CD4-positive, alpha-beta T cell treated with Interleukin-6 at 100 ng/mL for 8 hours (primary cell): Measurements from ENCODE around the gene FOXJ1.

ENCODE experiments used
- DNase-seq: peaks from one replicate; pipeline ENCODE4 v3.0.0-alpha.2; 2020; ENCODE audit warnings: mixed read lengths, low spot score

FOXJ1 gene

DNA sequence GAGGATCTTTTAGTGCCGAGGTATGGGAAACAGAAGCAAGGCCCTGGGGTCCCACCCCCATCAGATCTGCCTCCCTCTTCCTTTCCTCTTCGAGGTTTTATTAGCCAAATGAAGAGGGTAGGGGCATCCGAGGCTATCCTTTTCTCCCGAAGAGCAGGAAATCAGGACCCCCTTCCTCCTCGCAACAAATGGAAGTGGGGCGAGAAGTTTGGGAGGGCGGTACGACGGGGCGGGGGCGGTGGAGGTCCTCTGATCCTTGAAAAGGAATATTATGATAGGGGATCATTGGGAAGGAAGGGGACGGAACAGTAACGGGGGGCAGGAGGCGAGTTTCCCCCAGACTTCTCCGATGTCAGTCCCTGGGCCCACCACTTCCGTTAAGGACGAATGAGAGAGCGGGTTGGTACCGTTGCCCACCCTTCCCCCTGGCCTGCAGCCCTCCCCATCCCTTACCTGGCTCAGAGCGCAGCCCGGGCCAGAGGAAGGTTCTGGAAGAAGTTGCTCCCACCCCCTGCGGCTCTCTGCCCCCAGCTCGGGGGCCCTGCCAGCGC lies 309 bp downstream of the FOXJ1 start:
- DNase-seq = no peak

GRCh38 chr17:76139801-76140660 lies 1.0 kb downstream of the FOXJ1 start:
- no peak for DNase-seq

- no peak for DNase-seq
Observed at GRCh38 chr17:76138896-76139752, 1.9 kb downstream of the FOXJ1 start.

GRCh38 chr17:76138234-76138895 lies 2.7 kb downstream of the FOXJ1 start:
- DNase-seq = no peak

GRCh38 chr17:76137351-76138233 lies 3.5 kb downstream of the FOXJ1 start:
- no peak for DNase-seq

DNA sequence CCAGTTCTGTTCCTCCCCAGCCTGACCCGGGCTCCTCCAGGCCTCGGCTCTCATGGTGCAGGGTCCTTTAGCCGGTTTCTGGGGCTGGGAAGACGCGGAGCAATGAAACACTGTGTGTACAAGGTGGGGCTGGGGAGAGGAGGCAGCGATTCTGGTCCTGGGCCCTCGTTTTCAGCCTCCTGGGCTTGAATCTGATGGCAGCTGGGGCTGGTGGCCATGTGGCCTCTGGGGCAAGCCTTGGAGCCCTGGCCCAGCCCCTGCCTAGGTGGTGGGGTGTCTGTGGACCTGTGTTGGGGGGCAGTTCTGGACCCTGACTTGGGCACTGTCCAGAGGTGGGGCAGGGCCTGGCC lies 4.1 kb downstream of the FOXJ1 start:
- DNase-seq = no peak

GRCh38 chr17:76136276-76137000 lies 4.6 kb downstream of the FOXJ1 start:
- DNase-seq = no peak

DNA sequence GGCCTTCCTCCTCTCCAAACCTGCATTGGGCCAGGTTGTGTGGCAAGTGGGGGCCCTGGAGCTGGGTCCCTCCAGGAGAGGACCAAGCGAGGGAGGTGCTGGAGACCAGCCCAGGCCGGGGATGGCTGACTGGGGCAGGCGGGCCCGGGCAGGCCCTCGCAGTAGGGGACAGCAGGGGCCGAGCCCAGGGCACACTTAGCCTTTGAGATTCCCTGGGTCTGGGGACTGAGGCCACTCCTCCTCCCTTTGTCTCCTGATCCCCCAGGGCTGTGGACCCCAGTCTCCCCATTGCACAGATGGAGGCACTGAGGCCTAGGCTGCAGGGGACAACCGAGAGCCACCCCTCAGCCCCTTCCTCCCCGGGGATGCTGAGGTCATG lies 5.2 kb downstream of the FOXJ1 start:
- no peak for DNase-seq

GRCh38 chr17:76134911-76135809 lies 5.9 kb downstream of the FOXJ1 start:
- no peak for DNase-seq

DNA sequence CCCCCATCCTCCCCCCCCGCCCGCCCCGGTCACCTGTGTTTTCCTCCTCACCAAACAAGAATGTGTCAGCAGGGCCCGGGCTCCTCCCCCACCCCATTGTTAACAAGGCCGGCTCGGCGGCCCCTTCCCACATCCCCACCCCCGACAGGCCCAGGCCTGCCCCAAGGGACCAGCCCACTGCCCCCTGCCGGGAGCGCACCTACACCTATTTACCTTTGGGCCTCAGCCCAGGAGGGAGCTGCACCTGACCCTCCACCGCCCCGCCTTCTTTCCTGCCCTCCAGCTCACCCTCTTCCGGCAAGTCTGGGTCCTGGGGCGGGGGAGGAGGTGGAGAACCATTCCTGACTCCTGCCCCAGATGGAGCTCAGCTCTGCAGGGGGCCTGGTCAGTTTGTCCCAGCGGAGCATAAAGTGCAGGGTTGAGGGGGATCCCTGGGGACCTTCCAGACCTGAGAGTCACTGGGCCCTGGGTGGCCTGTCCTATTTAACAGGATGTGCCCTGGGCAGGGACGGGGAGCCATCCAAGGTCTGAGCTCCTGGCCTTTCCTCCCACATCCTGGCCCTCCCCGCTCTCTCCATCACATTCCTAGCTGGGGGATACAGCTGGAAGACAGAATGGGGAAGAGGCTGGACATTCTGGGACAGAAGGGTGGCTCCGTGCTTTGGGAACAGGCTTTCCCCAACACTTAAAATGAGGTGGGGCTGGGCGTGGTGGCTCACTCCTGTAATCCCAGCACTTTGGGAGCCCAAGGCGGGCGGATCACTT lies 8.3 kb downstream of the FOXJ1 start:
- no peak for DNase-seq

- DNase-seq = no peak
Observed at GRCh38 chr17:76131692-76132573, 9.1 kb downstream of the FOXJ1 start.

DNA sequence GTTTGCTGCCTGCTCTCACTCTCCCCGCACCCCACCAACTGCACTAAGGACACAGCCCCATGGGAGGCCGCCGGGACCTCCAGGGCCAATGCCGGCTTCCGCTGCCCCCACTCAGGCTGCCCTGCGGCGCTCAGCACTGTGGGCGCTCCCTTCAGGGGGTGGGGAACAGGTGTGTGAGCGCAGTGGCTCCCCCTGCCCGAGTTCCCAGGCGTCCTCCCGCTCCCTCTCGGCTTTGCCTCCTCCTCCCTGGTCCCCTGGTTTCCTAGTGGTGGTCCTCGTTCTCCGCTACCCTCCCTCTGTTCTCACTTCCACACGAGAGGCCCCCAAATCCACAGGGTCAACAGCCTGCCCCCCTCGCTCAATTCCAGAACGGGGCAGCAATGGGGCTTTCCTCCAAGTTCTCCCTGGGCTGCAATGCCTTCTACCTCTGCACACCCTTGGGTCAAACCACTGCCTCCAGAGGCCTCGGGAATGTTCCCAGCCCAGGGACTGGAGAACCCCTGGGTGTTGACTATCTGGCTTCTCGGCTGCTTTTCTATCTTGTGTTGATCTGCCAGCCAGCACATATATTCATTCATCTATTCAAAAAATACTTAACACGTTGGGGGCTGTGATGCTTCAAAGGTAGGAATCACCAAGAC lies 9.9 kb downstream of the FOXJ1 start:
- DNase-seq = no peak

- DNase-seq = no peak
Observed at GRCh38 chr17:76130473-76130872, 10.6 kb downstream of the FOXJ1 start.

DNA sequence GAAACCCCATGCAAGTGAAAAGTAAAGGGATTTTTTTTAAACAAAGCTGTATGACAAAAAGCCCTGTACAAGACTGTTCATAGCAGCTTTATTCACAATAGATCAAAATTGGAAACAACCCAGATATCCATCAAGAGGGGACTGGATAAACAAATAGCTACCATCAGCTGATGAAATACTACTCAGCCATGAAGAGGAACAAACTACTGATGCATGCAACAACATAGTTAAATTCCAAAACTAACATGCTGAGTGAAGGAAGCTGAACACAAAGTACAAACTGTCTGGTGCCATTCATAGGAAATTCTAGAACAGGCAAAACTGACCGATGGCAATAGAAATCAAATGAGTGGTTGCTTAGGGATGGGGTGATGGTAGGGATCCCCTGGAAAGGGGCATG lies 15.1 kb downstream of the FOXJ1 start:
- no peak for DNase-seq

DNA sequence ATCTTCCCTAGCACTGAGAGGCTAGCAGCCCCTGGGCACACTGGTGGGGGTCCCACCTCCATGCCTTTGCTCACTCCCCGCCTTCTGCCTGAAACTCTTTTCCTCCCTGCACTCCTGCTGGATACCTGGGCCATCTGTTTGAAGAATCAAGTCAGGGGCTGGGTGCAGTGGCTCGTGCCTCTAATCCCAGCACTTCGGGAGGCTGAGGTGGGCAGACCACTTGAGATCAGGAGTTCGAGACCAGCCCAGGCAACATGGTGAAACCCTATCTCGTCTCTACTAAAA lies 15.7 kb downstream of the FOXJ1 start:
- DNase-seq = no peak

DNA sequence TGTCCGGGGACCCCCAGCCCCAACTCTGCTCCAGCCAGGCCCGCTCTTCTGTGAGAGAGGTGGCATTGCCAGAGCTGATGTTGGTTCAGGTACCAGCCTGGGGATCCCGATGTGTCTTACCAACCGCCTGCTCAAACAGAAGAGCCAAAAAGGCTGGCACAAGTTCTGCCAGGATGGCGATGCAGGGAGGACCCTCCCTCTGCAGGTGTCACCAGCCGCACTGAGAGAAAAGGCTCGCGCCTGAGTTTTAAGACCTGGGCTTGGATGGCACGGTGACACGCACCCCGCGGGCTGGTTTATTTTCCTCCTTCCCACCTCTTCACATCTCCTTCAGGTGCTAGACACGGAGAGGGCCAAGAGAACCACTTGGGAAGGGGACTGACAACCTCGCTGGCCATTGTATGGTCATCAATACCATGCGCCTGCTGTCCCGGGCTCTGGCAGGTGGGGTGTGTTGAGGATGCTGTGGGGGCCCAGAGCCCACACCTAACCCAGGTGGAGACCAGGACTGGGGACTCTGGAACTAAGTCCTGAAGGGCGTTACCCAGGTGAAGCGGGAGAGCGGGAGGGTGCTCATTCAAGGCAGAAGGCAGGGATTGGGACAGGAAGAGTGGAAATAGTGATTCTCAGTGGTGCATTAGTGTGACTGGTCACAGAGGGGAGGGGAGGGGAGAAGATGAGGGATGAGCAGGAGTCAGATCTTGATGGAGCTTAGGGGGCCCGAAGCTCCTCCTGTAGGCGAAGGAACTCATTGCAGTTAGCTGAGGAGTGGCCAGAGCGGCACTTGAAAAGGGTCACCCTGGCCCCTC lies 16.3 kb downstream of the FOXJ1 start:
- DNase-seq = no peak
